Spinal cord (tissue), 10 donors: ENCODE data around the gene ACSS2. TPM values are rescaled to one million over a fixed set of nuclear protein-coding genes. Genes with fewer than 3 reads are reported as not detected.
A peak's percentile ranks its signal among the peaks of the same experiment; 100 is the strongest.

ENCODE experiments used
- DNase-seq, 6 donors: peaks; one replicate each; pipeline versions ENCODE4 v3.0.0 to v3.0.0-alpha.2; 2013 to 2015; ENCODE audit warnings: low spot score in 6 of 6, low read depth in 4 of 6
- H3K27ac ChIP-seq: one replicate; pipeline ENCODE4 v1.5.1; 2013; ENCODE audit warnings: low read depth, low read length, control low read depth
- H3K27me3 ChIP-seq: one replicate; pipeline ENCODE4 v1.6.1; 2013; ENCODE audit warnings: low read length; ENCODE audit not compliant: control insufficient read depth, insufficient read depth
- H3K36me3 ChIP-seq: one replicate; pipeline ENCODE4 v1.6.1; 2013; ENCODE audit warnings: low read length; ENCODE audit not compliant: control insufficient read depth, insufficient read depth
- H3K4me1 ChIP-seq: one replicate; pipeline ENCODE4 v1.6.1; 2013; ENCODE audit warnings: low read length; ENCODE audit not compliant: control insufficient read depth, insufficient read depth
- H3K4me3 ChIP-seq: one replicate; pipeline ENCODE4 v1.5.1; 2013; ENCODE audit warnings: low read depth, low read length, control low read depth
- H3K9me3 ChIP-seq: one replicate; pipeline ENCODE4 v1.6.1; 2013; ENCODE audit warnings: low read length; ENCODE audit not compliant: control insufficient read depth, insufficient read depth
- whole genome bisulfite sequencing: methylation state at CpG from one replicate; pipeline ENCODE4 v1.1.5; 2013; ENCODE audit warnings: missing lambda C conversion rate; ENCODE audit not compliant: insufficient coverage; 5-methylcytosine and 5-hydroxymethylcytosine counted together
- polyA plus RNA-seq, 2 donors: library from polyadenylated mRNA; unstranded; fragments of 120-200 nt; gene quantifications; one replicate each; pipeline ENCODE4 v1.2.1, GENCODE V29; 2013; ENCODE audit not compliant: insufficient read length in 2 of 2
- total RNA-seq, 2 donors: library from RNA; depleted of rRNA in 1 of 2; stranded (reverse); fragments of 120-200 nt in 1 of 2; fragments of >200 nt in 1 of 2; gene quantifications; one replicate each; pipeline versions ENCODE4 v1.2.3 to v1.2.4, GENCODE V29; 2013 to 2014
- donor health status: healthy.

ACSS2 gene
- total and polyA plus RNA-seq, 4 donors, result 27.8 to 48.5 (median 36.7) TPM

- Histone ChIP-seq H3K9me3 (no peaks in the 10 kb centered on the region), H3K36me3 (peaks cover 42% of the 10 kb centered on the region)
These were observed 65.9 kb downstream of the ACSS2 start for GRCh38 chr20:34942301-34942700.

GRCh38 chr20:34943808-34944567 is 67.6 kb downstream of the ACSS2 start:
- Histone ChIP-seq H3K4me3 (no peak overlapping the region), H3K4me1 (no peaks in the 10 kb centered on the region), H3K9me3 (no peaks in the 10 kb centered on the region), H3K27ac (no peak overlapping the region), H3K27me3 (no peaks in the 10 kb centered on the region), H3K36me3 (peaks cover 30% of the 10 kb centered on the region)
- DNase-seq, result no peak
- 80% methylated on average over 1 of the region's 2 CpGs for WGBS

More at GRCh38 chr20:34942301-34942700, 65.9 kb downstream of the ACSS2 start:
- WGBS, result 97% methylated on average over 9 of the region's 9 CpGs
- Histone ChIP-seq H3K27ac (no peak overlapping the region), H3K4me3 (no peak overlapping the region), H3K4me1 (no peaks in the 10 kb centered on the region), H3K27me3 (no peaks in the 10 kb centered on the region)
- DNase-seq, result no peak

- no peaks in the 10 kb centered on the region for H3K9me3 ChIP-seq
- 98% methylated on average over 4 of the region's 7 CpGs for WGBS
- H3K27ac ChIP-seq, result no peak overlapping the region
- H3K4me3 ChIP-seq, result no peak overlapping the region
- H3K27me3 ChIP-seq, result no peaks in the 10 kb centered on the region
- H3K36me3 ChIP-seq, result peaks cover 39% of the 10 kb centered on the region
- no peaks in the 10 kb centered on the region for H3K4me1 ChIP-seq
- DNase-seq, result no peak
These were observed 69.1 kb downstream of the ACSS2 start for GRCh38 chr20:34945315-34946077.

GRCh38 chr20:34946661-34947060 is 70.2 kb downstream of the ACSS2 start:
- no peak for DNase-seq
- Histone ChIP-seq H3K9me3 (no peaks in the 10 kb centered on the region), H3K4me1 (no peaks in the 10 kb centered on the region), H3K27ac (no peak overlapping the region), H3K4me3 (no peak overlapping the region), H3K36me3 (peaks cover 35% of the 10 kb centered on the region), H3K27me3 (no peaks in the 10 kb centered on the region)
- no CpG with 5 or more reads among the region's 3 CpGs for WGBS

GRCh38 chr20:34947336-34947735 is 70.9 kb downstream of the ACSS2 start:
- H3K27me3 ChIP-seq, result no peaks in the 10 kb centered on the region
- no peak overlapping the region for H3K27ac ChIP-seq
- H3K4me1 ChIP-seq, result no peaks in the 10 kb centered on the region
- peaks cover 29% of the 10 kb centered on the region for H3K36me3 ChIP-seq
- H3K4me3 ChIP-seq, result no peak overlapping the region
- H3K9me3 ChIP-seq, result no peaks in the 10 kb centered on the region
- no peak for DNase-seq

GRCh38 chr20:34948030-34948429 is 71.6 kb downstream of the ACSS2 start:
- peaks cover 24% of the 10 kb centered on the region for H3K36me3 ChIP-seq
- H3K9me3 ChIP-seq, result no peaks in the 10 kb centered on the region
- H3K27ac ChIP-seq, result no peak overlapping the region
- no peak for DNase-seq
- no peaks in the 10 kb centered on the region for H3K4me1 ChIP-seq
- H3K4me3 ChIP-seq, result no peak overlapping the region
- no peaks in the 10 kb centered on the region for H3K27me3 ChIP-seq

- no peaks in the 10 kb centered on the region for H3K27me3 ChIP-seq
- no peaks in the 10 kb centered on the region for H3K4me1 ChIP-seq
- no peak overlapping the region for H3K27ac ChIP-seq
- WGBS, result 84% methylated on average over 5 of the region's 6 CpGs
- H3K36me3 ChIP-seq, result peaks cover 21% of the 10 kb centered on the region
- H3K9me3 ChIP-seq, result no peaks in the 10 kb centered on the region
- no peak overlapping the region for H3K4me3 ChIP-seq
- no peak for DNase-seq
These were observed 72.7 kb downstream of the ACSS2 start for GRCh38 chr20:34949120-34949519.

GRCh38 chr20:34951252-34951651 is 74.8 kb downstream of the ACSS2 start:
- Histone ChIP-seq H3K9me3 (no peaks in the 10 kb centered on the region), H3K4me1 (peaks cover 10% of the 10 kb centered on the region), H3K27me3 (no peaks in the 10 kb centered on the region), H3K27ac (no peak overlapping the region), H3K4me3 (no peak overlapping the region), H3K36me3 (peaks cover 14% of the 10 kb centered on the region)
- no peak for DNase-seq
- no CpG with 5 or more reads among the region's 2 CpGs for WGBS

GRCh38 chr20:34951652-34952051 is 75.2 kb downstream of the ACSS2 start:
- 40% methylated on average over 3 of the region's 8 CpGs for WGBS
- peak in 2 of 6 donors; percentile 3 to 11 for DNase-seq
- no peaks in the 10 kb centered on the region for H3K9me3 ChIP-seq
- no peaks in the 10 kb centered on the region for H3K27me3 ChIP-seq
- H3K4me3 ChIP-seq, result no peak overlapping the region
- H3K36me3 ChIP-seq, result peaks cover 14% of the 10 kb centered on the region
- H3K4me1 ChIP-seq, result peaks cover 14% of the 10 kb centered on the region
- H3K27ac ChIP-seq, result no peak overlapping the region

GRCh38 chr20:34952671-34953070 is 76.3 kb downstream of the ACSS2 start:
- H3K36me3 ChIP-seq, result peaks cover 14% of the 10 kb centered on the region
- H3K27me3 ChIP-seq, result no peaks in the 10 kb centered on the region
- no peaks in the 10 kb centered on the region for H3K9me3 ChIP-seq
- H3K4me1 ChIP-seq, result peaks cover 19% of the 10 kb centered on the region
- DNase-seq, result peak in 1 of 6 donors; percentile 2
- no peak overlapping the region for H3K4me3 ChIP-seq
- WGBS, result no CpG with 5 or more reads among the region's 5 CpGs
- no peak overlapping the region for H3K27ac ChIP-seq
